AG08395 (cell line): ENCODE results near the gene SYT13.

Experiments
- DNase-seq: peaks from one replicate; pipeline ENCODE4 v3.0.0; 2012; ENCODE audit warnings: mixed read lengths, low spot score

Gene SYT13

GRCh38 chr11:45218705-45219104 lies 67.4 kb downstream of the SYT13 start:
- DNase-seq: no peak

GRCh38 chr11:45217991-45218390 lies 68.2 kb downstream of the SYT13 start:
- DNase-seq: no peak

- DNase-seq: no peak
Measured at GRCh38 chr11:45216901-45217300, 69.2 kb downstream of the SYT13 start.

GRCh38 chr11:45216031-45216430 lies 70.1 kb downstream of the SYT13 start:
- no peak for DNase-seq

GRCh38 chr11:45215098-45215865 lies 70.9 kb downstream of the SYT13 start:
- no peak for DNase-seq

- no peak for DNase-seq
Measured at GRCh38 chr11:45213717-45214116, 72.4 kb downstream of the SYT13 start.

GRCh38 chr11:45213316-45213665 lies 72.8 kb downstream of the SYT13 start:
- DNase-seq: no peak

GRCh38 chr11:45212566-45213315 lies 73.4 kb downstream of the SYT13 start:
- no peak for DNase-seq

GRCh38 chr11:45211732-45212131 lies 74.4 kb downstream of the SYT13 start:
- DNase-seq: no peak

- no peak for DNase-seq
Measured at GRCh38 chr11:45210846-45211245, 75.3 kb downstream of the SYT13 start.

GRCh38 chr11:45209891-45210699 lies 76.0 kb downstream of the SYT13 start:
- peak; percentile 29 for DNase-seq

- DNase-seq: no peak
Measured at GRCh38 chr11:45209000-45209879, 76.9 kb downstream of the SYT13 start.

GRCh38 chr11:45208135-45208534 lies 78.0 kb downstream of the SYT13 start:
- no peak for DNase-seq

- no peak for DNase-seq
Measured at GRCh38 chr11:45205978-45206377, 80.2 kb downstream of the SYT13 start.

GRCh38 chr11:45204761-45205160 lies 81.4 kb downstream of the SYT13 start:
- DNase-seq: no peak

GRCh38 chr11:45193695-45194094 lies 92.4 kb downstream of the SYT13 start:
- no peak for DNase-seq
